Esophagus (tissue), 2 donors: ENCODE data around the gene USHBP1. TPM values are rescaled to one million over a fixed set of nuclear protein-coding genes. Genes with fewer than 3 reads are reported as not detected.

Experiments used
- H3K27ac ChIP-seq, 2 donors: one replicate each; pipeline ENCODE4 v1.5.1; 2013; ENCODE audit warnings: low read depth in 2 of 2, mild to moderate bottlenecking in 2 of 2, inconsistent platforms in 1 of 2, low read length in 1 of 2, moderate library complexity in 1 of 2
- H3K27me3 ChIP-seq, 2 donors: one replicate each; pipeline ENCODE4 v1.6.1; 2013; ENCODE audit warnings: low read length in 2 of 2, control low read depth in 1 of 2, mild to moderate bottlenecking in 1 of 2; ENCODE audit not compliant: insufficient read depth in 2 of 2, control insufficient read depth in 1 of 2
- H3K36me3 ChIP-seq, 2 donors: one replicate each; pipeline ENCODE4 v1.6.1; 2013; ENCODE audit warnings: low read length in 1 of 2; ENCODE audit not compliant: control insufficient read depth in 2 of 2, insufficient read depth in 2 of 2
- H3K4me1 ChIP-seq, 2 donors: one replicate each; pipeline ENCODE4 v1.6.1; 2013; ENCODE audit warnings: low read length in 1 of 2; ENCODE audit not compliant: control insufficient read depth in 2 of 2, insufficient read depth in 2 of 2
- H3K4me3 ChIP-seq, 2 donors: one replicate each; pipeline ENCODE4 v1.5.1; 2013; ENCODE audit warnings: low read length in 2 of 2, mild to moderate bottlenecking in 2 of 2, low read depth in 1 of 2, moderate library complexity in 1 of 2
- H3K9me3 ChIP-seq, 2 donors: one replicate each; pipeline ENCODE4 v1.6.1; 2013; ENCODE audit warnings: mild to moderate bottlenecking in 2 of 2, low read depth in 1 of 2, low read length in 1 of 2, moderate library complexity in 1 of 2; ENCODE audit not compliant: control insufficient read depth in 2 of 2, insufficient read depth in 1 of 2
- WGBS, 2 donors: extraction: QIAGEN DNeasy Blood & Tissue Kit; methylation state at CpG; one replicate each; pipeline ENCODE4 v1.1.7; 2013; 5-methylcytosine and 5-hydroxymethylcytosine counted together
- polyA plus RNA-seq, 2 donors: library from polyadenylated mRNA; stranded (reverse); fragments of 200-250 nt; gene quantifications; one replicate each; pipeline ENCODE4 v1.2.3, GENCODE V29; 2013
- donor health status: healthy with polysubstance abuse.
- donor health status: Bipolar disorder and iron deficiency.

Gene USHBP1
- polyA plus RNA-seq, 2 donors: 1.5 to 2.9 TPM

DNA sequence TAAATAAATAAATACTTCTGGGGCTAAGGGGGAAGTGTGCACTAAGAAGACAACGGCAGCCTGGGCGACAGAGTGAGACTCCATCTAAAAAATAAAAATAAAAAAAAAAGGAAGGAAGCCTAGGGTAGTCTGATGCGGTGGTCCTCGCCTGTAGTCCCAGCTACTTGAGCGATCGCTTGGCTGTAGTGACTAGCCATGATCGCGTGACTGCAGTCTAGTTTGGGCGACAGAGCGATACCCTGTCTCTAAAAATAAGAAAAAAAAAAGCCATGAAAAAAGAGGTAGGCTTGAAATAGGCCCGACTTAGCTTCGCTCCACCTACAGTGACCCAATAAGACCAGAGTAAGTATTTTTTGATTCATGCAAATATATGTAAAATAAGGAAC lies 2.0 kb upstream of the USHBP1 start:
- WGBS, 2 donors: 73 to 74% methylated on average over 12 of the region's 12 CpGs
- Histone ChIP-seq H3K9me3 (no peaks in the 10 kb centered on the region), H3K27ac (peak overlapping the region; percentile 13 to 73), H3K4me1 (peaks cover 3 to 4% of the 10 kb centered on the region in 2 donors), H3K27me3 (no peaks in the 10 kb centered on the region), H3K36me3 (peaks cover 0 to 11% of the 10 kb centered on the region in 2 donors), H3K4me3 (no peak overlapping the region)

DNA sequence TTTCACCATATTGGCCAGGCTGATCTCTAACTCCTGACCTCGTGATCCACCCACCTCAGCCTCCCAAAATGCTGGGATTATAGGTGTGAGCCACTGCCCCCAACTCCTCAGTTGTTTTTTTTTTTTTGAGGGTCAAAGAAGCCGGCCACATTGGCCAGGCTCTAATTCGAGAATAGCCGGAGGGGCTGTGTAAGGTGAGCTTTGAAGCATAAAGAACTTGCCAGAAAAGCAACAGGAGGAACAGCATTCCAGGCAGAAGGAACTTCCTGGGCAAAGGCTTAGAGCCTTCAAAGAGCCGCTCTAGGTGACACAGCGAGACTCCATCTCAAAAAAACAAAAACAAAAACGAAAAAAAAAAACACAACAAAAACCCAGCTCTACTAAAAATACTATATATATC lies 1.5 kb upstream of the USHBP1 start:
- Histone ChIP-seq H3K4me1 (peaks cover 3 to 4% of the 10 kb centered on the region in 2 donors), H3K27me3 (no peaks in the 10 kb centered on the region), H3K36me3 (peaks cover 0 to 5% of the 10 kb centered on the region in 2 donors), H3K27ac (no peak overlapping the region), H3K9me3 (no peaks in the 10 kb centered on the region), H3K4me3 (no peak overlapping the region)
- 86 to 89% methylated on average over 7 of the region's 7 CpGs for WGBS, 2 donors

DNA sequence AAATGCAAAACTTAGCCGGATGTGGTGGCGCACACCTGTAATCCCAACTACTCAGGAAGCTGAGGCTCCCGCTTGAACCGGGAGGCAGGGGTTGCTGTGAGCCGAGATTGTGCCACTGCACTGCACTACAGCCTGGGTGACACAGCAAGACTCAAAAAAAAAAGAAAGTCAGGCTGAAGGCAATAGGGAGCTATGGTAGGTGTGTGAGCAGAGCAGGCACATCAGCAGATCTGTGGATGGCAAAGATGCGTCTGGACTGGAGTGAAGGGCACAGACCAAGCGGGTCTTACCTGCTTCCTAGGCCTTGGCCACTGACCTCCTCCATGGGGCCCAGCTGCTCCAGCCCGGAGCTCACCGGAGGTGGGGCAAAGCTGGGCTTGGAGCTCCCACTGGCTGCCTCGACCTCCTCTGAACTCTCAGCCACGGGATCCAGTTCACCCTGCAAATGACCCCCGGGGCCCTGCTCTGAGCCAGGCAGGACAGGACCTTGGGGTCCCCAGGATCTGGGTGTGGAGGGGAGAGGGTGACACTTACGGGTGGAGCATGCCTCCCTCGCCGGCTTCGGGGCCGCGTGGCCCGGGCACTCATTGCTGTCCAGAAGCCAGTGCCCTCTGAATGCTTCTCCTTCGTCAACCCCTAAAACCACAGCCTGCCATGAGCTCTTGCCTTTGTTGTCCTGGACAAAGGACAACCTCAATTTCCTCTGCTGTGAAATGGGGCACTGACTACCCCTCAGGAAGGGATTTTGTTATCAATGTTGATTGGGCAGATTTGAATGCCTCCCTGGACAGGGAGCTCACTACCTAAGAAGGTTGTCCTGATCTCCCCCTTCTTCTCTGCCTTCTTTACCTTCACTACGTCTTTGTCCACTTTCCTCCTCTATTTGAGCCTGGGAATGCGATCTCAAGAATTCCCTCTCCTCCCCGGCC lies 569 bp downstream of the USHBP1 start:
- Histone ChIP-seq H3K36me3 (peaks cover 0 to 4% of the 10 kb centered on the region in 2 donors), H3K4me1 (peaks cover 3 to 6% of the 10 kb centered on the region in 2 donors), H3K27ac (no peak overlapping the region), H3K4me3 (peak overlapping the region in 1 of 2 donors; percentile 35), H3K9me3 (peaks cover 0 to 3% of the 10 kb centered on the region in 2 donors), H3K27me3 (no peaks in the 10 kb centered on the region)
- WGBS, 2 donors: 77 to 84% methylated on average over 23 of the region's 23 CpGs

DNA sequence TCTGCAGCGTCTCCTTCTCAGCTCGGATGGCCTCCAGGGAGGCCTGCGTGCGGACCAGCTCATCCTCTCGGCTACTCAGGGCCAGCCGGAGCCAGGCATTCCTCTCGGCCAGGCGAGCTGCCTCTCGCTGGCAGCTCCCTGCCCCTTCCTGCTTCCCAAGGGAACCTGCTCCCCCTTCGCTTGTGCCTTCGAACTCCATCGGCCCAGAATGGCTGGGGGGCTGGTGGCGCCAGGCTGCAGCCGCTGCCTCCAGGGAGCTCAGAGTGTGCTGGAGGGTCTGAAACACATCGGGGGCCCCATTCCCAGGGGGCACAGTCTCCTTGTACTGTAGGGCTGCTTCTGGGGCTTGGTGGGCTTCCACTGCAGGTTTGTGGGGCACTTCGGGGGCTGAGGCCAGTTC lies 2.0 kb downstream of the USHBP1 start:
- Histone ChIP-seq H3K27me3 (no peaks in the 10 kb centered on the region), H3K4me3 (no peak overlapping the region), H3K9me3 (peaks cover 0 to 3% of the 10 kb centered on the region in 2 donors), H3K36me3 (no peaks in the 10 kb centered on the region), H3K27ac (no peak overlapping the region), H3K4me1 (peaks cover 0 to 2% of the 10 kb centered on the region in 2 donors)
- 68 to 71% methylated on average over 16 of the region's 16 CpGs for WGBS, 2 donors

DNA sequence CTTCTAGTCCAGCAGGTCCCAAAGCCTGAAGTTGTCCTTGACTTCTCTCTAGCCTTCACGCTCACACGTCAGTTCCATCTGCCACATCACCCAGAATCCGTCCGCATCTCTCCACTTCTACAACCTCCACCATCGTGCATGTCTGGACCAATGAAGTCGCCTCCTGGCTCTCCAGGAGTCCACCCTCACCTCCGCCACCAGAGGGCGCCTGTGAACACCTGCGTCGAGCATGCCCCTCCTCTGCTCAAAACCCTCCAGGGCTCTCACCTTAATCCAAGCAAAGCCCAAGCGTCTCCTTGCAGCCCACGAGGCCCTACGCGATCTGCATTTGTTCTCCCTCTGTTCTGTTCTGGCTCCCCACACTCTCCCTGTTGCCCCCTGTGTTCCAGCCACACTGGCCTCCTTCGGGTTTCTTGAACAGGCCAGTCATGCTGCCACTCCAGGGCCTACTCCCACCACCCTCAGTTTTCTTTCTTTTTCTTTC lies 3.7 kb downstream of the USHBP1 start:
- H3K4me1 ChIP-seq: peaks cover 0 to 2% of the 10 kb centered on the region in 2 donors

DNA sequence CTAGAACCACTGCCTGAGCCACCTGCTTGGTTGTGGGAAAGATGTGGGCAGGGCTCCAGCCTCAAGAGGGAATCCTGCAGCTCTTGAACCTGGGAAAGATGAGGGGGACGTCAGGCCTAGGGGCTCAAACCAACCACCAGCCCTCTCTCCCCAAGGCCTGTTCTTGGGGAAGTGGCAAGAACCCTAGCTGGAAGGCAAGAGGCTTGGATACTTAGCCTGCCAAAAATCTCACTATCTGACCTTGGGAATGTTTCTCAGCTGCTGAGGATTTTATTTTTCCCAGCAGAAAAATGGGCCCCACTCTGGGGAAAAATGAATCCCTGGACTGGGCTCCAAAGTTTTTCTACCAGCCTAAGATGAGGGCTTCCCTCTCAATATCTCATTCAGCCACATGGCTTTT lies 4.6 kb downstream of the USHBP1 start:
- Histone ChIP-seq H3K27ac (no peak overlapping the region), H3K4me1 (peaks cover 0 to 2% of the 10 kb centered on the region in 2 donors), H3K27me3 (no peaks in the 10 kb centered on the region), H3K36me3 (no peaks in the 10 kb centered on the region), H3K4me3 (no peak overlapping the region), H3K9me3 (peaks cover 0 to 3% of the 10 kb centered on the region in 2 donors)
- WGBS, 2 donors: 64 to 69% methylated on average over 1 of the region's 1 CpG

More for the DNA sequence above, 3.7 kb downstream of the USHBP1 start:
- Histone ChIP-seq H3K27ac (no peak overlapping the region), H3K36me3 (no peaks in the 10 kb centered on the region), H3K9me3 (peaks cover 0 to 3% of the 10 kb centered on the region in 2 donors), H3K27me3 (no peaks in the 10 kb centered on the region), H3K4me3 (no peak overlapping the region)
- 16 to 21% methylated on average over 15 of the region's 15 CpGs for WGBS, 2 donors

DNA sequence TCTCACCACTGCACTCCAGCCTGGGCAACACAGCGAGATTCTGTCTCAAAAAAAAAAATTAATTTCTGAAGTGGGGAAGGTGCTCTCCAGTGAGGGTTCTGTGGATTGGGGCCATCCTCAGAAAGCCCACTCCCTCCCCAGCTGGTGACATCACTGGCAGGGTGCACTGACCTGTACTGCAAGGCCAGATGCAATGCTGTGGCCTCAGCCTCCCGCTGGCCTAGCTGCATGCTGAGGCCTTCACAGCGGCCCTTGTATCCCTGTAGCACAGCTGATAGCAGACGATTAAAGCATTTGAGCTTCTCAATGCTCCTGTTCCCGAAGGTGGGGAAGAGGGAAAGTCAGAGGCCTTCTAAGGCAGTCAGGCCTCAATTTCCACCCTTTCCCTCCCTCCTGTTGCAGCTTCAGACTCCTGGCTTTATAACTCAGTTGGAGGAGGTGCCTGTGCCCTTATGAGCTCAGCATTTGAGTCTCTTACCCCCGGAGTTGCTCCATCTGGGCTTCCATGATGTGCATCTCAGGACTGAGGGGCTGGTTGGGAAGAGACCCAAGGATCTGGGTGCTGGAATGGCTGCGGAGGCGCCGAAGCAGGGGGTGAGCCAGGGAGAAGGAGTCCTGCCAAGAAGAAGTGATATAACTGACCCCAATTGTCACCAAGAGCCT lies 5.3 kb downstream of the USHBP1 start:
- H3K4me1 ChIP-seq: peaks cover 0 to 2% of the 10 kb centered on the region in 2 donors
- WGBS, 2 donors: 87 to 93% methylated on average over 9 of the region's 9 CpGs
- no peaks in the 10 kb centered on the region for H3K27me3 ChIP-seq
- no peak overlapping the region for H3K4me3 ChIP-seq
- no peak overlapping the region for H3K27ac ChIP-seq
- H3K9me3 ChIP-seq: peaks cover 0 to 3% of the 10 kb centered on the region in 2 donors
- H3K36me3 ChIP-seq: no peaks in the 10 kb centered on the region

DNA sequence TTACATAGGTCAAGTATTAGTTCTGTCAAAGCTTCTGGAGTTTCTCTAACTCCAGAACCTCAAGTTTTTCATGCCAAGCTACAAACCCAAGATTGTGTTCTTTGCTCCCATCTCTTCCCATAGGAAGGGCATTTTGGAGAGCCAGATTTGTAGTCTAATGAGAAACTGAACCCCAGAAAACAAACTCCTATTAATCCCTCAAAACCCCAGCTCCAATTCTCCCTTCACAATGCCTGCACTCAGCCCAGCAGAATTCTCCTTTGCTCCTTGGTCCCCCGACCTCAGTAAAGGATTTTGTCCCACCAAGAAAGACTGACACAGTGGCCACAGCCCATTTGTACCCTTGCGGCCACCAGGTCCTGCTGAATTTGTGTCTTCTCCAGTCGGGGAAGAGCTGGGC lies 8.4 kb downstream of the USHBP1 start:
- WGBS, 2 donors: 83 to 86% methylated on average over 3 of the region's 3 CpGs
- Histone ChIP-seq H3K36me3 (no peaks in the 10 kb centered on the region), H3K27ac (no peak overlapping the region), H3K27me3 (no peaks in the 10 kb centered on the region), H3K9me3 (peaks cover 0 to 3% of the 10 kb centered on the region in 2 donors), H3K4me3 (no peak overlapping the region), H3K4me1 (peaks cover 0 to 2% of the 10 kb centered on the region in 2 donors)

DNA sequence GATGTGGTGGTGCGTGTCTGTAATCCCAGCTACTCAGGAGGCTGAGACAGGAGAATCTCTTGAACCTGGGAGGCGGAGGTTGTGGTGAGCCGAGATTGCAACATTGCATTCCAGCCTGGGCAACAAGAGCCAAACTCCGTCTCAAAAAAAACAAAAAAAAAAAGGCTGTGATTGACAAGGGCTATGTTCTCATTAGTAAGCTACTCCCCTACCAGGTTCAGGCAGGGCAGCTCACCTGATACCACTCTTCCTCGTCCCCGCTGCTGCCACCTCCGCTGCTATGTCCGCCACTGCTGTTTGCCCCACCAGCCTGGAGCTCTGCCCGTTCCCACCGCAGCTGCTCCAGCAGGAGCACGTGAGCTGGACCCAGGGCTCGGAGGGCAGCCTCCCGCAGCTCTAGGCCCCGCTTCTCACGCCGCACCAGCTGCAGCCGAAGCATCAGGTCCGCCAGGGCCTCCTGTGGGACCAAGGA lies 9.4 kb downstream of the USHBP1 start:
- Histone ChIP-seq H3K4me3 (no peak overlapping the region), H3K27me3 (no peaks in the 10 kb centered on the region), H3K9me3 (peaks cover 0 to 3% of the 10 kb centered on the region in 2 donors), H3K4me1 (peaks cover 0 to under 1% of the 10 kb centered on the region in 2 donors), H3K36me3 (no peaks in the 10 kb centered on the region), H3K27ac (no peak overlapping the region)
- 64% methylated on average over 18 of the region's 18 CpGs for WGBS, 2 donors
